RWPE1 (cell line): ENCODE measurements around the gene IFT57.

Source experiments
- CTCF ChIA-PET: fragments of 350-600 bp; sonication (Branson Sonifier 250); formaldehyde crosslinking; extraction: SDS; loops from one replicate; lab custom pipeline; 2021; lab: Yijun Ruan, JAX
- POLR2A ChIA-PET: fragments of 400-600 bp; formaldehyde crosslinking; extraction: SDS; loops from one replicate; lab custom pipeline; 2020; ENCODE audit warnings: antibody characterized with exemption; ENCODE audit not compliant: low non-redundant PET; lab: Yijun Ruan, JAX
- DNase-seq: peaks from one replicate; pipeline ENCODE4 v3.0.0; 2012; ENCODE audit warnings: low spot score
- H3K27ac ChIP-seq: fragments of 450-650 bp; 2 replicates; pipeline ENCODE4 v1.5.1; 2017
- TF ChIP-seq, protein P1 (sequence below): fragments of 450-650 bp; conservative IDR thresholded peaks from 2 replicates; pipeline ENCODE4 v1.5.1; 2017; ENCODE audit warnings: low read depth, mild to moderate bottlenecking

IFT57 gene

GRCh38 chr3:108250626-108251025 is 28.4 kb upstream of the IFT57 start:
- DNase-seq: no peak
- TF ChIP-seq, protein P1, sequence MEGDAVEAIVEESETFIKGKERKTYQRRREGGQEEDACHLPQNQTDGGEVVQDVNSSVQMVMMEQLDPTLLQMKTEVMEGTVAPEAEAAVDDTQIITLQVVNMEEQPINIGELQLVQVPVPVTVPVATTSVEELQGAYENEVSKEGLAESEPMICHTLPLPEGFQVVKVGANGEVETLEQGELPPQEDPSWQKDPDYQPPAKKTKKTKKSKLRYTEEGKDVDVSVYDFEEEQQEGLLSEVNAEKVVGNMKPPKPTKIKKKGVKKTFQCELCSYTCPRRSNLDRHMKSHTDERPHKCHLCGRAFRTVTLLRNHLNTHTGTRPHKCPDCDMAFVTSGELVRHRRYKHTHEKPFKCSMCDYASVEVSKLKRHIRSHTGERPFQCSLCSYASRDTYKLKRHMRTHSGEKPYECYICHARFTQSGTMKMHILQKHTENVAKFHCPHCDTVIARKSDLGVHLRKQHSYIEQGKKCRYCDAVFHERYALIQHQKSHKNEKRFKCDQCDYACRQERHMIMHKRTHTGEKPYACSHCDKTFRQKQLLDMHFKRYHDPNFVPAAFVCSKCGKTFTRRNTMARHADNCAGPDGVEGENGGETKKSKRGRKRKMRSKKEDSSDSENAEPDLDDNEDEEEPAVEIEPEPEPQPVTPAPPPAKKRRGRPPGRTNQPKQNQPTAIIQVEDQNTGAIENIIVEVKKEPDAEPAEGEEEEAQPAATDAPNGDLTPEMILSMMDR: no peak
- H3K27ac ChIP-seq: no peak overlapping the region
- CTCF ChIA-PET: no interaction called here
- POLR2A ChIA-PET: no interaction called here

- TF ChIP-seq, protein P1: no peak
- POLR2A ChIA-PET: no interaction called here
Measured at GRCh38 chr3:108243243-108243642, 21.0 kb upstream of the IFT57 start.

DNA sequence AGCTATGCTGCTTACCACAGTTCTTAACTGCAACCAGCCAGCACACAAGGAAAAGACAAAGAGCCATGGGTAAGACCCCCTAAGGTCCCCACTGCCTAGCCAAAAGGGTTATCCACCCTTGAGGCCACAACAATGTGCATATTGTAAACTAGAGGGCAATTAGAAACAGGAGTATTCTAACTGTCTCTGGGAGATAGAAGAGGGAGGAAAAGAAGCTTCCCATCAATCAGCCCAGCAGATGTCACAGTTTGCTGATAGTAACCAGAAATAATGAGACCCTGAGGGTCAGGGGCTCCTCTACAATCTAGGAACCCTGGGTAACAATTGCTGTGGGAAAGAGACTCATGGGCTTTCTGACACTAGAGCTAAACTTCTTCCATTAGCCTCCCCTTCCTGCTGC is 20.6 kb upstream of the IFT57 start:
- TF ChIP-seq, protein P1: no peak
- POLR2A ChIA-PET: no interaction called here
- CTCF ChIA-PET: no interaction called here
- DNase-seq: no peak
- no peak overlapping the region for H3K27ac ChIP-seq

More at GRCh38 chr3:108243243-108243642, 21.0 kb upstream of the IFT57 start:
- no peak overlapping the region for H3K27ac ChIP-seq
- CTCF ChIA-PET: no interaction called here
- DNase-seq: no peak

GRCh38 chr3:108241721-108242120 is 19.5 kb upstream of the IFT57 start:
- TF ChIP-seq, protein P1: no peak
- CTCF ChIA-PET: no interaction called here
- POLR2A ChIA-PET: no interaction called here

GRCh38 chr3:108241146-108241545 is 18.9 kb upstream of the IFT57 start:
- TF ChIP-seq, protein P1: no peak
- no peak for DNase-seq
- ChIA-PET POLR2A (no interaction called here), CTCF (no interaction called here)
- no peak overlapping the region for H3K27ac ChIP-seq

More at GRCh38 chr3:108241721-108242120, 19.5 kb upstream of the IFT57 start:
- no peak for DNase-seq
- no peak overlapping the region for H3K27ac ChIP-seq

DNA sequence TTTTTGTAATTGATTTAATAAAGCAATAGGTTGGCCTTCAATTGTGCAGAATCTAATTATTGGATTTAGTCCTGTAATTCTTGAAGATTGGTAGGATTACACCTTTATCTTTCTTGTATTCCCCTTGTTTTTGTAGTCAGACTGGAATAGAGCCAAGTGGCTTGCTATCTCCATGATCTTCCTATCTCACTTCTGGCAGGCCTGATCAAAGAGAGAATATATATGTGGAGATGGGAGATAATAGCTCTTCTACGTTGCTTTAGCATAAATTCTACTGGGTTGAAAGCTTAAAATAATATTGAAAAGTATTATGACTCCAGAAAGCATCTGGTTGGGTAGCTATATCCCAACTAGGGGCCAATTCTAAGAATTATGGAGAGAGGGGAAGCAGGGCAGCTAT is 16.9 kb upstream of the IFT57 start:
- POLR2A ChIA-PET: no interaction called here
- DNase-seq: no peak

More for the DNA sequence above, 16.9 kb upstream of the IFT57 start:
- CTCF ChIA-PET: no interaction called here
- H3K27ac ChIP-seq: no peak overlapping the region
- TF ChIP-seq, protein P1: no peak
